Tibial nerve (tissue), 4 donors: ENCODE results near the gene ZFAND3. TPM values are rescaled to one million over a fixed set of nuclear protein-coding genes. Genes with fewer than 3 reads are reported as not detected.

ENCODE experiments used
- DNase-seq, 2 donors: peaks; one replicate each; pipeline ENCODE4 v3.0.0-alpha.2; 2019; ENCODE audit warnings: low spot score in 2 of 2
- H3K27ac ChIP-seq, 4 donors: fragments of 200-600 bp; sonication (generic) in 3 of 4; one replicate each; pipeline ENCODE4 v1.5.1; 2017 to 2019; ENCODE audit warnings: mild to moderate bottlenecking in 1 of 4
- H3K27me3 ChIP-seq, 2 donors: fragments of 200-600 bp; sonication (generic) in 1 of 2; one replicate each; pipeline versions ENCODE4 v1.5.1 to v1.6.0; 2017 to 2019
- H3K36me3 ChIP-seq, 3 donors: fragments of 200-600 bp; sonication (generic); one replicate each; pipeline ENCODE4 v1.5.1; 2018 to 2019
- H3K4me1 ChIP-seq, 4 donors: fragments of 200-600 bp; sonication (generic) in 3 of 4; one replicate each; pipeline ENCODE4 v1.5.1; 2017 to 2019
- H3K4me3 ChIP-seq, 4 donors: fragments of 200-600 bp; sonication (generic) in 3 of 4; one replicate each; pipeline ENCODE4 v1.5.1; 2017 to 2019; ENCODE audit warnings: mild to moderate bottlenecking in 1 of 4, moderate library complexity in 1 of 4
- H3K9me3 ChIP-seq, 4 donors: fragments of 200-600 bp; sonication (generic) in 3 of 4; one replicate each; pipeline ENCODE4 v1.5.1; 2017 to 2019
- EP300 ChIP-seq, 2 donors: sonication (generic); formaldehyde crosslinking; IDR thresholded peaks; one replicate each; pipeline ENCODE4 v1.6.1; 2017; ENCODE audit warnings: antibody characterized with exemption in 2 of 2, mild to moderate bottlenecking in 1 of 2
- POLR2A ChIP-seq, 2 donors: fragments of 450-650 bp; IDR thresholded peaks; one replicate each; pipeline ENCODE4 v1.6.1; 2017; ENCODE audit warnings: antibody characterized with exemption in 2 of 2, mild to moderate bottlenecking in 2 of 2, moderate library complexity in 2 of 2
- WGBS, 2 donors: methylation state at CpG; one replicate each; pipeline ENCODE4 v1.1.5; 2018; 5-methylcytosine and 5-hydroxymethylcytosine counted together
- total RNA-seq, 4 donors: library from RNA; depleted of rRNA; stranded (reverse); fragments of >200 nt; gene quantifications; one replicate each; pipeline ENCODE4 v1.1.0, GENCODE V29; 2016
- TF ChIP-seq, protein P1 (sequence below), 5 experiments: fragments of 200-600 bp in 3 of 5; fragments of 450-650 bp in 2 of 5; sonication (generic) in 3 of 5; IDR thresholded peaks; one replicate each; pipeline ENCODE4 v1.5.1; 2016 to 2019; ENCODE audit warnings: antibody characterized with exemption in 5 of 5, mild to moderate bottlenecking in 3 of 5, moderate library complexity in 2 of 5

The ZFAND3 gene
- total RNA-seq, 4 donors from 2014 or later = 30.1 to 47.9 (median 39.1) TPM

DNA sequence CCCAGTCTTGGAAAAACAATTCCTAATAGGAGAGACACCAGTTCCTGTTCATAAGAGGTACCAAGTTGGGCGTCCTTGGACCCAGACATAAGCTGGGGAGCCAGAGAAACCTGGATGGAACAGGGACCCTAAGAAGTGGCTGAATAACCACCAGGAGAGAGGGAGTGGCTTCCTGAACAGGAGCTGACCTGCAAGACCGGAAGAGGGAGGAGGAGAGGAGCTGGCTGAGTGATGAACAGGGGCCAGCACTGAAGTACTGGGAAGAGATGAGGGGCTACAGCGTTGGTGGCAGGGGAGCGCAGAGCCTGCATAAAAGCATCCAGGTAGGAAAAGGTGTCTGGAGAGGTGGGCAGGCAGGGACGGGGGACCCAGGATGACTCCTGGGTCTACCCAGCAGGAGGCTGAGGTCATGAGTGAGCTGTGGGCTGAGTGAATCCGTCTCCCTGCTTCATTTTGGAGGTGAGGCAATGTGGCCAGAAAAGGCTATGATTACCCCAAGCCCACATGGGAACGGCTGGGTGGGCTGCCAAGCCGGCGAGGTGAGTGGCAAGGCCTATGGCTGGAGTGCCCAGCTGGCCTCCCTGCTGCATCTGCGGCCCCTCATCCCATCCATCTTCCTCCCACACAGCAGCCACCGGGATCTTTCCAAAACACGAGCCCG is 34.4 kb upstream of the ZFAND3 start:
- Histone ChIP-seq H3K4me3 (no peak overlapping the region), H3K36me3 (no peaks in the 10 kb centered on the region), H3K4me1 (peaks cover 0 to 18% (median 8%) of the 10 kb centered on the region in 4 donors), H3K9me3 (no peaks in the 10 kb centered on the region), H3K27me3 (no peaks in the 10 kb centered on the region), H3K27ac (no peak overlapping the region)
- TF ChIP-seq, protein P1, sequence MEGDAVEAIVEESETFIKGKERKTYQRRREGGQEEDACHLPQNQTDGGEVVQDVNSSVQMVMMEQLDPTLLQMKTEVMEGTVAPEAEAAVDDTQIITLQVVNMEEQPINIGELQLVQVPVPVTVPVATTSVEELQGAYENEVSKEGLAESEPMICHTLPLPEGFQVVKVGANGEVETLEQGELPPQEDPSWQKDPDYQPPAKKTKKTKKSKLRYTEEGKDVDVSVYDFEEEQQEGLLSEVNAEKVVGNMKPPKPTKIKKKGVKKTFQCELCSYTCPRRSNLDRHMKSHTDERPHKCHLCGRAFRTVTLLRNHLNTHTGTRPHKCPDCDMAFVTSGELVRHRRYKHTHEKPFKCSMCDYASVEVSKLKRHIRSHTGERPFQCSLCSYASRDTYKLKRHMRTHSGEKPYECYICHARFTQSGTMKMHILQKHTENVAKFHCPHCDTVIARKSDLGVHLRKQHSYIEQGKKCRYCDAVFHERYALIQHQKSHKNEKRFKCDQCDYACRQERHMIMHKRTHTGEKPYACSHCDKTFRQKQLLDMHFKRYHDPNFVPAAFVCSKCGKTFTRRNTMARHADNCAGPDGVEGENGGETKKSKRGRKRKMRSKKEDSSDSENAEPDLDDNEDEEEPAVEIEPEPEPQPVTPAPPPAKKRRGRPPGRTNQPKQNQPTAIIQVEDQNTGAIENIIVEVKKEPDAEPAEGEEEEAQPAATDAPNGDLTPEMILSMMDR (IDR thresholded peaks at IDR 0.05) = no peak
- TF ChIP-seq EP300 (IDR thresholded peaks at IDR 0.05) (no peak), POLR2A (IDR thresholded peaks at IDR 0.05) (no peak)
- DNase-seq = no peak
- 77 to 82% methylated on average over 13 of the region's 13 CpGs for WGBS, 2 donors

DNA sequence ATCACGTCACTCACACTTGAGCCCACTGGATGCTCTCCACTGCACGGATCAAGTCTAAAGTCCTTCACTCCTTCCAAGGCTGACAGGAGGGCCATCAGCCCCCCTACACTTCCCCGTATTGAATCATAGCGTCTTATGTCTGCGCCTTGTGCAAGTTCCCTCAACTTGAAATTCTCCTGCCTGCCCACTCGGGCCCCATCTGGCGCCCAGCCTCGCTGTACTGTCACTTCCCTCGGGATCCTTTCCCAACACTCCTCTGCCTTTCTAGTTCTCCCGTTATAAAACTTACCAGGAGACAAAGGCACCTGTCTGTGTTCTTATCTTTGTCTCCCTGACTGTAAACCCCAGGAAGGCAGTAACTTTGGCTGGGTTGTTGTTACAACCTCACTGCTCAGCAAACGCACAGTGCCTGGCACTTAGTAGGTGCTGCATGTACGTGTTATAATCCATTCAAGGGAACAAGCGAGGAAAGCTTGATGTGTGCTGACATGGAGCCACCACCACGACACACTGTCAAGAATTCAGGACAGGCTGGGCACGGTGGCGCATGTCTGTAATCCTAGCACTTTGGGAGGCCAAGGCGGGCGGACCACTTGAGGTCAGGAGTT is 33.8 kb upstream of the ZFAND3 start:
- 85 to 86% methylated on average over 18 of the region's 18 CpGs for WGBS, 2 donors
- Histone ChIP-seq H3K9me3 (no peaks in the 10 kb centered on the region), H3K27ac (no peak overlapping the region), H3K4me1 (peaks cover 0 to 18% (median 8%) of the 10 kb centered on the region in 4 donors), H3K36me3 (no peaks in the 10 kb centered on the region), H3K27me3 (no peaks in the 10 kb centered on the region), H3K4me3 (no peak overlapping the region)
- no peak for DNase-seq
- TF ChIP-seq, protein P1 (IDR thresholded peaks at IDR 0.05) = no peak
- TF ChIP-seq POLR2A (IDR thresholded peaks at IDR 0.05) = no peak
- TF ChIP-seq EP300 (IDR thresholded peaks at IDR 0.05) = no peak

DNA sequence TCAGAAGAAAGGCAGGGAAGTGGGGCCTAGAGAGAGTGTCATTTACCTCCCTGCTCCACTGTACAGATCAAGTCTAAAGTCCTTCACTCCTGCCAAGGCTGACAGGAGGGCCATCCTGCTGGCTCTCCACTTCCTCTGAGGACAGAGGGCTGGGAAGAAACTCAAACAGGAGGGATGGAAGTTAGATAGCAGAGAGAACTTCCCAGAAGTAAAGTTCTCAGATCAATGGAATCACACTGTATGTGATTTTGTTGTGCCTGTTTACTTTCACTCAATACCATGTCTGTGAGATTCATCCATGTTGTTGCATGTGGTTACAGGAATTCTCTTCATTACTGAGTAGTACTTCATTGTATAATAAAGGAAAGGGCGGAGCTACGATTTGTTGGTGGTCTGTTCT is 32.3 kb upstream of the ZFAND3 start:
- no peak for TF ChIP-seq POLR2A (IDR thresholded peaks at IDR 0.05)
- TF ChIP-seq EP300 (IDR thresholded peaks at IDR 0.05) = no peak
- TF ChIP-seq, protein P1 (IDR thresholded peaks at IDR 0.05) = no peak
- no peak overlapping the region for H3K4me3 ChIP-seq
- no peaks in the 10 kb centered on the region for H3K27me3 ChIP-seq
- no peak for DNase-seq
- H3K36me3 ChIP-seq = no peaks in the 10 kb centered on the region
- H3K9me3 ChIP-seq = no peaks in the 10 kb centered on the region
- no peak overlapping the region for H3K27ac ChIP-seq
- 90 to 91% methylated on average over 2 of the region's 2 CpGs for WGBS, 2 donors
- peaks cover 0 to 29% (median 14%) of the 10 kb centered on the region in 4 donors for H3K4me1 ChIP-seq

- H3K27me3 ChIP-seq = no peaks in the 10 kb centered on the region
- TF ChIP-seq EP300 (IDR thresholded peaks at IDR 0.05) (no peak), POLR2A (IDR thresholded peaks at IDR 0.05) (no peak)
- TF ChIP-seq, protein P1 (IDR thresholded peaks at IDR 0.05) = no peak
- H3K27ac ChIP-seq = no peak overlapping the region
- no peaks in the 10 kb centered on the region for H3K36me3 ChIP-seq
- 56 to 81% methylated on average over 2 of the region's 2 CpGs for WGBS, 2 donors
- peaks cover 0 to 24% (median 14%) of the 10 kb centered on the region in 4 donors for H3K4me1 ChIP-seq
- H3K4me3 ChIP-seq = no peak overlapping the region
- no peak for DNase-seq
- H3K9me3 ChIP-seq = no peaks in the 10 kb centered on the region
These were observed 31.3 kb upstream of the ZFAND3 start for GRCh38 chr6:37788259-37788658.

GRCh38 chr6:37791156-37791919 is 28.2 kb upstream of the ZFAND3 start:
- no peak overlapping the region for H3K4me3 ChIP-seq
- TF ChIP-seq POLR2A (IDR thresholded peaks at IDR 0.05) (no peak), EP300 (IDR thresholded peaks at IDR 0.05) (peak; percentile 50 to 70)
- TF ChIP-seq, protein P1 (IDR thresholded peaks at IDR 0.05) = peak; percentile 92 to 96 (median 94)
- DNase-seq = peak; percentile 77 to 89
- WGBS, 2 donors = 24% methylated on average over 9 to 10 of the region's 10 CpGs
- no peaks in the 10 kb centered on the region for H3K27me3 ChIP-seq
- peak overlapping the region in 1 of 4 donors; percentile 51 for H3K27ac ChIP-seq
- H3K36me3 ChIP-seq = no peaks in the 10 kb centered on the region
- no peaks in the 10 kb centered on the region for H3K9me3 ChIP-seq
- peaks cover 0 to 10% (median 6%) of the 10 kb centered on the region in 4 donors for H3K4me1 ChIP-seq
